ENCODE data around the gene GSE1.

Gene GSE1

GRCh38 chr16:85622683-85623082 lies 9.6 kb downstream of the GSE1 start:
- DNase-seq, result no peak

DNA sequence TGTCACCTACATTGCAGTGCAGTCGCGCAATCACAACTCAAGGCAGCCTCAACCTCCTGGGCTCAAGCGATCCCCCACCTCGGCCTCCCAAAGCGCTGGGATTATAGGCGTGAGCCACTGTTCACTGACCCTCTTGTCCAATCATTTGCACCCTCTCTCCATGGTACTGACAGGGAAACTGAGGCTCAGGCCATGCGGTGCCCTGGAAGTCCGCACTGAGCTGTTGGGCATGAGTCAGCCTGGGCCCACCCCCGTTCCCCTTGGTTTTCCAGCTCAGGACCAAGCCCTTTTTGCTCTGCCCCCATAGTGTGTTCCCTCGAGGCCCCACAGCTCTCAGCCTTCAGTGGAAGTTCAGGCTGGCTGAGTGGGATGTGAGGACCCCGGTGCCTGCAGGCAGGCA lies 10.1 kb downstream of the GSE1 start:
- no peak for DNase-seq

GRCh38 chr16:85623997-85624601 lies 11.0 kb downstream of the GSE1 start:
- DNase-seq, result no peak

- no peak for DNase-seq
Measured at GRCh38 chr16:85624646-85625045, 11.5 kb downstream of the GSE1 start.

DNA sequence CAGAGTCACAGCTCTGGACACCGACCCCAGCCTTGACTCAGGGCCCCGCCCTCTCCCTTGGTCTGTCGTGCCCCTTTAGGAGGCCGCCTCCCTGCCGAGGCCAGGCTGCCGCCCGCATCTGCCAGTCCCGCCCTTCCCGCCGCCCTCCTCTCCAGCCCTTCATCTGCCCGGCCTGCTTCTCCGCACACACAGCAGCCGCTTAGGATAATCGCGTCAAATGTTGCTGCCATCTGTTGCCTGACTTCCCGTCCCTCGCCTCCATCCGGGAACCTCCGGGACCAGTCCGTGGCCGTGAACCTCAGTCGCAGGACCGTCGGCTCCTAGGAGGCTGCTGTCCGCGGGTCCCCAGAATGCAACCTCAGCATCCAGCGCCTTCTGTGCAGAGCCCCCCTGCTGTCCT lies 11.9 kb downstream of the GSE1 start:
- no peak for DNase-seq

GRCh38 chr16:85625485-85626117 lies 12.5 kb downstream of the GSE1 start:
- no peak for DNase-seq

DNA sequence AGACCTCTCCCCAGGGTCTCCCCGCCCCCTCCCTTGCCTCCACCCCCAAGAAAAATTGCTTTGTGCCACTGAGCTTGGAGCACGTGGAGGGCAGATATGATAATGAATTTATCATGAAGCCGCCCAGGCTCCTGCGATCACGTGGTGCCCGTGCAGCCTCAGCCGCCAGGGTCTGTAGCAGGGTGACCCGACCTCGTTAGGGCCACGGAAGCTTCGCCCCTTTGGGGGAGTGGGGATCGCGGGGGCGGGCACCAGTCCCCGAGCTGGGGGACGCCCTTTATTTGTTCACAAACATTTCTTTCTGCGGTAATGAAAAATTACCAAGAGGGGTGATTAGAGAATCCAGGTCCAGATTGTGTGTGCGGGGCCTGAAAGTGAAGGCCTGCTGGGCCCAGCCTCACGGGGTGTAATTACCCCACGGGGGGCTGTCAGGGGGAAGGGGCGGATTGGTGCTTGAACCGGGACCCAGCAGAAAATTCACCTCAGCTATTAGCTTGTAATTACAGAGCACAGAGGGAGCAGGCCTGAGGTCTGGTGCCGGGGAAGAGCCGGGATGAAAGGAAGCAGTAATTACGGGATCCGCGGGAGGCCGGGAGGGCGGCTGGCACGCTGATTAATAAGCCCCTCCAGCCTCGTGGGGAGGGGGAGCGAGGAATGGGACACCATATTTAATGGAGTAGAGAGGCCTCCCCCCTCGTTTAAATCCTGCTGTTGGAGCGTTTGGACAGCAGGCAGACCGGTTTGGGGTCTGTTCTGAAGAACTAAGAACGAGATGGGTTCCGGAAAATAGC lies 13.3 kb downstream of the GSE1 start:
- DNase-seq, result no peak

DNA sequence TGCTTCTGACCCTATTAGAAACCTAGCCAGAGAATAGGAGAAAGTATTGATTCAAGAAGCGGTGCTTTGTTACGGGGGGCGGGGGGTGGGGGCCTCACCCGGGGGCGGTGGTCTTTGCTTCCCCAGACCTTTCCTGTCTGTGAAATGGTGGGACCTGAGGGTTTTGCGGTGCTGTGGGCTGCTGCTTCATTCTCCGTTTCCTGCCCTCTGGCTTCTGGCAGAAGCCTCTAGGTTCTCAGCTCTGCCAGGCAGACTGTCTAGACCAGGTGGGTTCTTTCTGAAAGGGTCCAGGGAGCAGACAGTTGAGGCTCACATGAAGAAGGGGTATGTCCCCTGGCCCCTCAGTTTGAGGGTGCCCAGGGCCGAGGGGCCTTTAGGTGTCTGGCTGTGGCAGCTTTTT lies 14.0 kb downstream of the GSE1 start:
- DNase-seq, result no peak

GRCh38 chr16:85627526-85628264 lies 14.6 kb downstream of the GSE1 start:
- no peak for DNase-seq

GRCh38 chr16:85628265-85628556 lies 15.1 kb downstream of the GSE1 start:
- no peak for DNase-seq

GRCh38 chr16:85628645-85629044 lies 15.5 kb downstream of the GSE1 start:
- no peak for DNase-seq

DNA sequence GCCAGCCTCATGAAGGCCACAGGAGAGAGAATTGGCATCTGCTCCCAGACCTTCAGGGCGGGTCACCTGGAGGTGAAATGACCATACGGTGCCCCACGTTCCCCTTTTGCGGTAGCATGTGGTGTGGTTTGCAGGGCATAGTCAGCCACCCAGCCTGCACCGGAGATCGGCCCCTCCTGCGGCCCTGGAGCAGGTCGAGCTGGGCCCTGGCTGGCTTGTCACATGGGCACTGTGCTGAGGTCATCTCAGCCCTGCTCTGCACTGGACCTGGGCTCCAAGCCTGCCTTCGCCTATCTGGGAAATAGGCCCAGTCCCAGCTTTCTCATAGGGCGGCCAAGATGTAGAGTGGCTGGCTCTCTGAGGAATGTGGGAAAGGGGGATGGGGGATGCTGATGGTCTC lies 16.2 kb downstream of the GSE1 start:
- DNase-seq, result no peak

GRCh38 chr16:85629853-85630252 lies 16.7 kb downstream of the GSE1 start:
- DNase-seq, result no peak

GRCh38 chr16:85631230-85631629 lies 18.1 kb downstream of the GSE1 start:
- no peak for DNase-seq

- DNase-seq, result no peak
Measured at GRCh38 chr16:85631802-85632393, 18.8 kb downstream of the GSE1 start.

GRCh38 chr16:85632709-85633437 lies 19.8 kb downstream of the GSE1 start:
- no peak for DNase-seq

- DNase-seq, result no peak
Measured at GRCh38 chr16:85633438-85633743, 20.3 kb downstream of the GSE1 start.

DNA sequence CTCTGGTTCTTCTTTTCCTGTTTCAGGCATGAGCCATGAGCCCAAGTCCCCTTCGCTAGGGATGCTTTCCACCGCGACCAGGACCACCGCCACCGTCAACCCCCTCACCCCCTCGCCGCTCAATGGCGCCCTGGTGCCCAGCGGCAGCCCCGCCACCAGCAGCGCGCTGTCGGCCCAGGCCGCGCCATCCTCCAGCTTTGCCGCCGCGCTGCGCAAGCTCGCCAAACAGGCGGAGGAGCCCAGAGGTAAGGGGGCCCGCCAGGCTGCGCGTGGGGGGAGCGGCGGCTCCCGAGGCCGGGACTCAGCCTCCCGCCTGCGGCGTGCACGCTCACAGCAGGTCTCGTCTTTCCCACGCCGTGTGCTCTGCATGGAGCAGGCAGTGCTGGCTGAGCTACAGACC lies 20.8 kb downstream of the GSE1 start:
- DNase-seq, result no peak

DNA sequence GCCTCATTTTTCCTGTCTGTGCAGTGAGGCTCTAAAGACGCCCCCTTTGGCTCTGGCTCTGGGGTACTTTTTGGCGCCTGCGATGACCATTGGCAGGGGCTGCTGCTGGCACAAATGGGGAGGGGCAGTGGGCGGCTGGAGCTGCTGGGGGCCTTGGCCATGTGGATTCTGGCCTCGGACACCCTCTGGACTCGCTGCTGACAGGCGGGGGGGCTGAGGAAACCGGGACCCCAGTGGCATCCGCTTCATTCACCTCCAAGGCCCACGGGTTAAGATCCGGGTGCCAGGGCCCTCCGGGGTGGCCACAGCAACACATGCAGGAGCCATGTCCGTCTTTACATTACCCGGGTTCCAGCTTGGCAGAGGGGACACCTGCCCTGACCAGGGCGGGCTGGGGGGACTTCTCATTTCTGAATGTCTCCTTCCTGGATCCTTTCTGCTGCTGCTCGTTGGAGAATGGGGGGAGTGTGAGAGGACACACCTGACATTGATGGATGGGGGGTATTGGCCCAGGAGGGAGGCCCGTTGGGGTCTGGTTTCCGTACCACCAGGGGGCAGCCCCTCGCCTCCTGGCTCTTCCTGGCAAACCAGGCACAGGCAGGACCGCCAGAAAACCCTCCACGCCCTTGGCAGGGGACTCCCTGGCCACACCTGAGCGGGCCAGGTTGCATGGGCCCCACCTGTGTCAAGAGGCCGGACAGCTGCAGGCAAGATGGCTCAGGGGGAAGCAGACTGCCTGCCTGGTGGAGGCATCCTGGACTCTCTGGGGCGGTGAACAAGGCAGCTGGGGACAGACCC lies 21.8 kb downstream of the GSE1 start:
- DNase-seq, result no peak

GRCh38 chr16:85635545-85636140 lies 22.5 kb downstream of the GSE1 start:
- DNase-seq, result no peak

- no peak for DNase-seq
Measured at GRCh38 chr16:85636234-85636812, 23.2 kb downstream of the GSE1 start.
